Panc1 (cell line): ENCODE measurements around the gene REXO2. TPM values are rescaled to one million over a fixed set of nuclear protein-coding genes. Genes with fewer than 3 reads are reported as not detected.

Source experiments
- ATAC-seq: fragments of 200-7000 bp; cut with Tn5 transposase; 2 replicates; pipeline ENCODE4 v1.9.1; 2020; ENCODE audit warnings: mild to moderate bottlenecking, moderate library complexity
- BruUV-seq: library from RNA; stranded (reverse); fragments of 400-500 nt; replicated peaks from 2 replicates; lab custom pipeline; 2021; lab: Mats Ljungman, UMichigan
- CTCF ChIA-PET: fragments of 300-600 bp; sonication (Branson Sonifier 250); formaldehyde crosslinking; loops from one replicate; lab custom pipeline; 2022; ENCODE audit warnings: antibody characterized with exemption; lab: Charles Lee
- POLR2A ChIA-PET: fragments of 300-600 bp; sonication (Branson Sonifier 250); formaldehyde crosslinking; loops from one replicate; lab custom pipeline; 2022; ENCODE audit warnings: antibody characterized with exemption; lab: Charles Lee
- DNase-seq: peaks from one replicate; pipeline ENCODE4 v3.0.0-alpha.2; 2010; ENCODE audit warnings: low read depth, low spot score
- H3K27ac ChIP-seq: 2 replicates; pipeline ENCODE4 v1.5.1; 2011; ENCODE audit warnings: mild to moderate bottlenecking, low read length, inconsistent platforms
- H3K27me3 ChIP-seq: fragments of 200-500 bp; sonication (Bioruptor generic); 2 replicates; pipeline ENCODE4 v1.6.0; 2014; ENCODE audit warnings: low read length, inconsistent platforms; ENCODE audit not compliant: control insufficient read depth, insufficient read depth
- H3K36me3 ChIP-seq: fragments of 200-500 bp; sonication (Bioruptor generic); 2 replicates; pipeline ENCODE4 v1.5.1; 2014; ENCODE audit warnings: inconsistent platforms, mild to moderate bottlenecking, low read length, moderate library complexity; ENCODE audit not compliant: control insufficient read depth, insufficient read depth
- H3K4me1 ChIP-seq: 2 replicates; pipeline ENCODE4 v1.5.1; 2011; ENCODE audit warnings: inconsistent platforms, mild to moderate bottlenecking, low read length, moderate library complexity; ENCODE audit not compliant: control insufficient read depth, insufficient read depth
- H3K4me3 ChIP-seq, 2 experiments: 2 replicates each; pipeline ENCODE4 v1.5.1; 2011 to 2012; ENCODE audit warnings: low read depth in 2 of 2, low read length in 2 of 2, mild to moderate bottlenecking in 2 of 2, inconsistent platforms in 1 of 2, moderate library complexity in 1 of 2
- H3K9me3 ChIP-seq: fragments of 200-500 bp; sonication (Bioruptor generic); 2 replicates; pipeline ENCODE4 v1.5.1; 2014; ENCODE audit warnings: low read depth, mild to moderate bottlenecking, inconsistent platforms, low read length, moderate library complexity; ENCODE audit not compliant: control insufficient read depth, insufficient read depth
- CTCF ChIP-seq: fragments of 450-650 bp; IDR thresholded peaks from 2 replicates; pipeline ENCODE4 v1.5.1; 2017; ENCODE audit warnings: mild to moderate bottlenecking
- POLR2AphosphoS5 ChIP-seq: IDR thresholded peaks from 2 replicates; pipeline ENCODE4 v1.6.1; 2012; ENCODE audit warnings: mild to moderate bottlenecking, low read depth, low read length, moderate library complexity
- REST ChIP-seq, 2 experiments: IDR thresholded peaks; 2 replicates each; pipeline ENCODE4 v1.6.1; 2011 to 2012; ENCODE audit warnings: low read depth in 2 of 2, control low read depth in 1 of 2, low read length in 1 of 2, mild to moderate bottlenecking in 1 of 2, moderate library complexity in 1 of 2; ENCODE audit not compliant: insufficient read depth in 1 of 2
- SIN3A ChIP-seq: IDR thresholded peaks from 2 replicates; pipeline ENCODE4 v1.6.1; 2012; ENCODE audit warnings: low read depth, mild to moderate bottlenecking, low read length, moderate library complexity, borderline replicate concordance; ENCODE audit not compliant: insufficient read depth
- TCF7L2 ChIP-seq: IDR thresholded peaks from 2 replicates; pipeline ENCODE4 v1.6.1; 2011; ENCODE audit warnings: mild to moderate bottlenecking, low read depth, low read length, inconsistent platforms
- in situ Hi-C: cut with HindIII; loops from 2 replicates; pipeline ENCODE4 v1.10.0; 2016; ENCODE audit warnings: low sequenced_read_pairs, low pct_unique_long_range_greater_than_20kb
- intact Hi-C: fragments of 100-400 bp; cut with micrococcal nuclease; formaldehyde crosslinking; loops from one replicate; pipeline ENCODE4 v1.10.0; 2022; ENCODE audit not compliant: unreplicated experiment
- total RNA-seq: library from RNA; stranded (reverse); gene quantifications from one replicate; pipeline ENCODE4 v1.2.1, GENCODE V29; 2021; ENCODE audit not compliant: unreplicated experiment

The REXO2 gene
- total RNA-seq, 1 experiment from 2014 or later, result 111 TPM

- intact Hi-C loops, result loop anchor here (10.0 kb wide), 1 partner anchor 95 kb away; no protein-coding TSS in a partner anchor
Observed at GRCh38 chr11:114440121-114440860, 1.0 kb downstream of the REXO2 start.

More at GRCh38 chr11:114440121-114440860, 1.0 kb downstream of the REXO2 start:
- H3K9me3 ChIP-seq, result no peaks in the 10 kb centered on the region
- in situ Hi-C loops, result no loop called here
- peak overlapping the region; percentile 86 to 91 for H3K4me3 ChIP-seq
- no peaks in the 10 kb centered on the region for H3K27me3 ChIP-seq
- ATAC-seq, result no peak
- peaks cover 20% of the 10 kb centered on the region for H3K4me1 ChIP-seq
- H3K27ac ChIP-seq, result peak overlapping the region; percentile 88
- TF ChIP-seq CTCF, result no peak
- no peak for TF ChIP-seq TCF7L2
- TF ChIP-seq REST (IDR thresholded peaks at IDR 0.05; ENCODE audit: insufficient read depth in 1 of 2, low read depth in 2 of 2, low read length in 1 of 2), result no peak
- no peak for TF ChIP-seq SIN3A
- TF ChIP-seq POLR2AphosphoS5, result no peak
- no peaks in the 10 kb centered on the region for H3K36me3 ChIP-seq
- ChIA-PET POLR2A (no interaction called here), CTCF (no interaction called here)
- DNase-seq, result no peak
- no TSS peak for BruUV-seq
